ENCODE measurements around the gene AICDA. TPM values are rescaled to one million over a fixed set of nuclear protein-coding genes. Genes with fewer than 3 reads are reported as not detected.

AICDA gene
- polyA plus RNA-seq, 1 donor (not counting 4 experiments of a cell fraction or from before 2014, with no cell fraction given) = not detected

GRCh38 chr12:8655421-8655820 is 42.8 kb upstream of the AICDA start:
- H3K4me3 ChIP-seq (ENCODE audit: control insufficient read depth in 2 of 3, extremely low read depth in 1 of 3, insufficient read depth in 2 of 3, low read depth in 1 of 3, low read length in 3 of 3) = no peak overlapping the region
- no peaks in the 10 kb centered on the region for H3K79me2 ChIP-seq (ENCODE audit: control insufficient read depth, insufficient read depth, low read length)
- no peaks in the 10 kb centered on the region for H3K9me1 ChIP-seq (ENCODE audit: control insufficient read depth, extremely low read depth, insufficient read depth, low read length)
- H3K4me1 ChIP-seq (ENCODE audit: control insufficient read depth, extremely low read depth, insufficient read depth, low read length) = peaks cover 23% of the 10 kb centered on the region
- FAIRE-seq = no peak
- no peak overlapping the region for H3K4me2 ChIP-seq (ENCODE audit: control insufficient read depth, extremely low read depth, insufficient read depth, low read depth, low read length)
- H3K9ac ChIP-seq (ENCODE audit: control insufficient read depth, extremely low read depth, insufficient read depth, low read length) = no peak overlapping the region
- no peak for DNase-seq (ENCODE audit: low read depth, low spot score)
- TF ChIP-seq CTCF (optimal IDR thresholded peaks at IDR 0.05 in 1 of 3, IDR thresholded peaks at IDR 0.05 in 1 of 3, conservative IDR thresholded peaks at IDR 0.05 in 1 of 3; ENCODE audit: extremely low read depth in 1 of 3, insufficient read depth in 2 of 3, low read length in 3 of 3) (no peak), EZH2 (IDR thresholded peaks at IDR 0.05; ENCODE audit: low read length) (no peak)
- no peak overlapping the region for H3K27ac ChIP-seq (ENCODE audit: control insufficient read depth, insufficient read depth, low read length)
- no peaks in the 10 kb centered on the region for H4K20me1 ChIP-seq (ENCODE audit: control insufficient read depth, extremely low read depth, insufficient read depth, low read length)
- no peaks in the 10 kb centered on the region for H3K9me3 ChIP-seq (ENCODE audit: control insufficient read depth, low read depth, low read length)
- dilution Hi-C loops (cut with MboI; ENCODE audit: extremely low pct_ligation_motif_present, low sequenced_read_pairs) = no loop called here
- H2AFZ ChIP-seq (ENCODE audit: control insufficient read depth, low read length) = no peak overlapping the region
- no peaks in the 10 kb centered on the region for H3K27me3 ChIP-seq (ENCODE audit: control insufficient read depth, extremely low read depth, insufficient read depth, low read length)
- H3K36me3 ChIP-seq (ENCODE audit: control insufficient read depth in 2 of 2, extremely low read depth in 1 of 2, insufficient read depth in 2 of 2, low read length in 2 of 2) = peaks cover 8 to 19% of the 10 kb centered on the region in 2 experiments

- Histone ChIP-seq H3K9ac (ENCODE audit: control insufficient read depth, extremely low read depth, insufficient read depth, low read length) (no peak overlapping the region), H3K4me1 (ENCODE audit: control insufficient read depth, extremely low read depth, insufficient read depth, low read length) (peaks cover 5% of the 10 kb centered on the region), H3K9me1 (ENCODE audit: control insufficient read depth, extremely low read depth, insufficient read depth, low read length) (no peaks in the 10 kb centered on the region), H3K27ac (ENCODE audit: control insufficient read depth, insufficient read depth, low read length) (no peak overlapping the region), H3K27me3 (ENCODE audit: control insufficient read depth, extremely low read depth, insufficient read depth, low read length) (no peaks in the 10 kb centered on the region), H2AFZ (ENCODE audit: control insufficient read depth, low read length) (no peak overlapping the region), H4K20me1 (ENCODE audit: control insufficient read depth, extremely low read depth, insufficient read depth, low read length) (no peaks in the 10 kb centered on the region), H3K4me2 (ENCODE audit: control insufficient read depth, extremely low read depth, insufficient read depth, low read depth, low read length) (no peak overlapping the region), H3K36me3 (ENCODE audit: control insufficient read depth in 2 of 2, extremely low read depth in 1 of 2, insufficient read depth in 2 of 2, low read length in 2 of 2) (peaks cover 19 to 30% of the 10 kb centered on the region in 2 experiments), H3K9me3 (ENCODE audit: control insufficient read depth, low read depth, low read length) (no peaks in the 10 kb centered on the region), H3K4me3 (ENCODE audit: control insufficient read depth in 2 of 3, extremely low read depth in 1 of 3, insufficient read depth in 2 of 3, low read depth in 1 of 3, low read length in 3 of 3) (no peak overlapping the region), H3K79me2 (ENCODE audit: control insufficient read depth, insufficient read depth, low read length) (no peaks in the 10 kb centered on the region)
- TF ChIP-seq CTCF (optimal IDR thresholded peaks at IDR 0.05 in 1 of 3, IDR thresholded peaks at IDR 0.05 in 1 of 3, conservative IDR thresholded peaks at IDR 0.05 in 1 of 3; ENCODE audit: extremely low read depth in 1 of 3, insufficient read depth in 2 of 3, low read length in 3 of 3) = no peak
- no peak for TF ChIP-seq EZH2 (IDR thresholded peaks at IDR 0.05; ENCODE audit: low read length)
- dilution Hi-C loops (cut with MboI; ENCODE audit: extremely low pct_ligation_motif_present, low sequenced_read_pairs) = no loop called here
- FAIRE-seq (no peak), DNase-seq (ENCODE audit: low read depth, low spot score) (no peak)
Measured at GRCh38 chr12:8648576-8649205, 36.0 kb upstream of the AICDA start.

Measured in keratinocyte (primary cell).